Measurements from ENCODE around the gene SF3B2. TPM values are rescaled to one million over a fixed set of nuclear protein-coding genes. Genes with fewer than 3 reads are reported as not detected.

Gene SF3B2
- total RNA-seq = 132 and 152 TPM in 2 replicates

GRCh38 chr11:66051766-66052663 is at the start of gene SF3B2:
TSS of gene SF3B2 (plus strand) at chr11:66052364. CDS start at chr11:66052385, 21 bp downstream.

GRCh38 chr11:66011785-66012303 is 40.3 kb upstream of the SF3B2 start, which contains the start of gene CST6:
TSS of gene CST6 (plus strand) at chr11:66012008. CDS start at chr11:66012045, 37 bp downstream.

GRCh38 chr11:66026017-66026529 is 26.1 kb upstream of the SF3B2 start, which contains the start of gene CATSPER1:
TSS of gene CATSPER1 (minus strand) at chr11:66026479. CDS start at chr11:66026379, 100 bp downstream.

GRCh38 chr11:66048547-66049323 is 3.4 kb upstream of the SF3B2 start, which contains the start of gene GAL3ST3:
TSS of gene GAL3ST3 (minus strand) at chr11:66049161. CDS start at chr11:66045415, 3,746 bp downstream.

GRCh38 chr11:66069715-66070603 is 17.8 kb downstream of the SF3B2 start, which contains the start of gene PACS1:
TSS of gene PACS1 (plus strand) at chr11:66070272. CDS start at chr11:66070487, 215 bp downstream.

Other genes with a start within 250 kb of the SF3B2 start
- gene SNX32, start 218.4 kb upstream of the SF3B2 start, total RNA-seq = 0.23 TPM in 1 of 2 replicates, not detected in the other
- gene CFL1, start 194.2 kb upstream of the SF3B2 start, total RNA-seq = 1,280 and 1,622 TPM in 2 replicates
- gene MUS81, start 191.9 kb upstream of the SF3B2 start, total RNA-seq = 44.5 and 44.8 TPM in 2 replicates
- 7.0 and 20.5 TPM in 2 replicates for gene EFEMP2, start 179.6 kb upstream of the SF3B2 start, total RNA-seq
- 0.08 TPM in 1 of 2 replicates, not detected in the other for gene CTSW, start 172.5 kb upstream of the SF3B2 start, total RNA-seq
- gene FIBP, start 163.9 kb upstream of the SF3B2 start, total RNA-seq = 137 and 189 TPM in 2 replicates
- gene CCDC85B, start 161.7 kb upstream of the SF3B2 start, total RNA-seq = 101 and 124 TPM in 2 replicates
- gene FOSL1, start 152.0 kb upstream of the SF3B2 start, total RNA-seq = 141 and 144 TPM in 2 replicates
- 15.5 and 17.6 TPM in 2 replicates for gene C11orf68, start 133.3 kb upstream of the SF3B2 start, total RNA-seq
- 306 and 310 TPM in 2 replicates for gene DRAP1, start 132.9 kb upstream of the SF3B2 start, total RNA-seq
- not detected in 2 replicates for gene TSGA10IP, start 106.9 kb upstream of the SF3B2 start, total RNA-seq
- 28.7 and 32.7 TPM in 2 replicates for gene SART1, start 90.6 kb upstream of the SF3B2 start, total RNA-seq
- 23.3 and 35.2 TPM in 2 replicates for gene EIF1AD, start 50.2 kb upstream of the SF3B2 start, total RNA-seq
- gene BANF1, start 49.9 kb upstream of the SF3B2 start, total RNA-seq = 93.5 and 105 TPM in 2 replicates
- 0.34 and 1.8 TPM in 2 replicates for gene CST6, start 40.4 kb upstream of the SF3B2 start, total RNA-seq
- gene CATSPER1, start 25.9 kb upstream of the SF3B2 start, total RNA-seq = not detected in 2 replicates
- not detected in 2 replicates for gene GAL3ST3, start 3.2 kb upstream of the SF3B2 start, total RNA-seq
- gene PACS1, start 17.9 kb downstream of the SF3B2 start, total RNA-seq = 15.4 and 21.0 TPM in 2 replicates
- gene KLC2, start 205.3 kb downstream of the SF3B2 start, total RNA-seq = 29.6 and 41.1 TPM in 2 replicates
- gene RAB1B, start 216.3 kb downstream of the SF3B2 start, total RNA-seq = 161 and 170 TPM in 2 replicates
- 0.11 TPM in 1 of 2 replicates, not detected in the other for gene CNIH2, start 225.8 kb downstream of the SF3B2 start, total RNA-seq
- gene YIF1A, start 236.8 kb downstream of the SF3B2 start, total RNA-seq = 148 and 150 TPM in 2 replicates
- 0.31 TPM in 1 of 2 replicates, not detected in the other for gene TMEM151A, start 239.5 kb downstream of the SF3B2 start, total RNA-seq

Measured in hair follicular keratinocyte (primary cell).